Testis (tissue), 2 donors: Measurements from ENCODE around the gene SECTM1.

Experiments
- POLR2A ChIP-seq: fragments of 450-650 bp; IDR thresholded peaks from one replicate; pipeline ENCODE4 v1.6.1; 2017; ENCODE audit warnings: antibody characterized with exemption, mild to moderate bottlenecking, moderate library complexity
- TF ChIP-seq, protein P1 (sequence below), 3 experiments: fragments of 450-650 bp in 2 of 3; fragments of 200-600 bp in 1 of 3; sonication (generic) in 1 of 3; IDR thresholded peaks; one replicate each; pipeline ENCODE4 v1.5.1; 2016 to 2019; ENCODE audit warnings: antibody characterized with exemption in 3 of 3, mild to moderate bottlenecking in 2 of 3, moderate library complexity in 1 of 3

DNA sequence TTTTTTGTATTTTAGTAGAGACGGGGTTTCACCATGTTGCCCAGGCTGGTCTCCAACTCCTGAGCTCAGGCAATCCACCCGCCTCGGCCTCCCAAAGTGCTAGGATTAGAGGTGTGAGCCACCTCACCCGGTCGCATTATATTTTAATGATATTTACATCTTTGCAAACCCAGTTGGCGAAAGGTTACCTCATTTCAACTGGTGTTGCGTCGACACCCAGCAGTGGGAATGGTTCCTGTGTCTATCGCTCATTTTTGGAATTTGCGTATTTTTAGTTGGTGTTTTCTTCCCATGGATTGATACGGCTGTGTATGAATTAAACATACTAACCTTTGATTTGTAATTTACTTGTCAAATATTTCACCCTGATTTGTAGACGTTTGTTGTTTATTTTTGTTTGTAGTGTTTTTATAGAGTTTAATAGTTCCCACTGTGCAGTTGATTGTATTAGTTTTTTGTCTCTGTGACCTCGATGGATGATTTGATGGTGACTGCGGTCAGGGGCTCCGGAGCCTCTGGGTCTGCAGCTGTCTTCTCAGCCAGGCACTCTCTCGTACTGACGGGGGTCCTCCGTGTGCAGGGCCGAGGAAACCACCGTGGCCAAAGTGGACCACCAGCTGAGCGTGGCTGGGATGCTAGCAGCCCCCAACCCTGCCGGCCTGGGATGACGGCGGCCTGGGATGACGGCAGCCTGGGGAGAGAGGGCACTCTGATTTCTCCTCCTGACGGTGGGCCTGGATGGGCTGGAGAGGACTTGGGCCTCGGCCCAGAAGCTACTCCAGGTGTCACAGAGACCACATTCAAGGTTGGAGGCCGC lies 20.2 kb downstream of the SECTM1 start:
- TF ChIP-seq, protein P1, sequence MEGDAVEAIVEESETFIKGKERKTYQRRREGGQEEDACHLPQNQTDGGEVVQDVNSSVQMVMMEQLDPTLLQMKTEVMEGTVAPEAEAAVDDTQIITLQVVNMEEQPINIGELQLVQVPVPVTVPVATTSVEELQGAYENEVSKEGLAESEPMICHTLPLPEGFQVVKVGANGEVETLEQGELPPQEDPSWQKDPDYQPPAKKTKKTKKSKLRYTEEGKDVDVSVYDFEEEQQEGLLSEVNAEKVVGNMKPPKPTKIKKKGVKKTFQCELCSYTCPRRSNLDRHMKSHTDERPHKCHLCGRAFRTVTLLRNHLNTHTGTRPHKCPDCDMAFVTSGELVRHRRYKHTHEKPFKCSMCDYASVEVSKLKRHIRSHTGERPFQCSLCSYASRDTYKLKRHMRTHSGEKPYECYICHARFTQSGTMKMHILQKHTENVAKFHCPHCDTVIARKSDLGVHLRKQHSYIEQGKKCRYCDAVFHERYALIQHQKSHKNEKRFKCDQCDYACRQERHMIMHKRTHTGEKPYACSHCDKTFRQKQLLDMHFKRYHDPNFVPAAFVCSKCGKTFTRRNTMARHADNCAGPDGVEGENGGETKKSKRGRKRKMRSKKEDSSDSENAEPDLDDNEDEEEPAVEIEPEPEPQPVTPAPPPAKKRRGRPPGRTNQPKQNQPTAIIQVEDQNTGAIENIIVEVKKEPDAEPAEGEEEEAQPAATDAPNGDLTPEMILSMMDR (IDR thresholded peaks at IDR 0.05), result no peak
- no peak for TF ChIP-seq POLR2A
